Colon (tissue), 2 donors: ENCODE results near the gene GRIA3.
"Not testable (repeated sequence)": the region's sequence is repeated elsewhere in the genome, so short reads cannot be mapped to it uniquely, and the experiment has no call there.

Source experiments
- FAIRE-seq: peaks from 2 replicates; lab custom pipeline; 2012; peaks lifted over from hg19 to GRCh38; lab: Jason Lieb, UNC
- donor health status: control.
- donor health status: control.

The GRIA3 gene

GRCh38 chrX:123357941-123358340 is 173.9 kb downstream of the GRIA3 start:
- FAIRE-seq, result no peak

- no peak for FAIRE-seq
Observed at GRCh38 chrX:123358457-123358856, 174.4 kb downstream of the GRIA3 start.

- FAIRE-seq, result no peak
Observed at GRCh38 chrX:123361371-123361770, 177.3 kb downstream of the GRIA3 start.

GRCh38 chrX:123386196-123386595 is 202.1 kb downstream of the GRIA3 start:
- peak; percentile 72 for FAIRE-seq

DNA sequence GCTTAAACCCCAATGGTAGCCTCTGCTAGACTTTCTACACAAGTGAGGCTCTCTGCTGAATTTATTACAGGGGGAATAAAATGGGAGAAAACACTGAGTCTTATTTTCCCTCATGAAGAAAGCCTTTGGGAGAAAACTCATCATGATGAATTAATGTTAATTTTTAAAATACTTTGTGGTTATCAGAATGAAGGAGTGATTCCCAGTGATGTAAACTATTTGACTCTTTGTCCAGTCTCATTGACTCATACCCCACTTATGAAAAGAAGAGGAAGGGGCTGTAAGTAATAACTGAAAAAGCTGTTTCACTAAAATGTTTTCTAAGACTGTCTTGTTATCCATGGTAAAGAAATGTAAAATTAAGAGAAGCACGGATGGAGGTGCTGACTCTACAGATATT is 208.8 kb downstream of the GRIA3 start:
- no peak for FAIRE-seq

- peak; percentile 18 for FAIRE-seq
Observed at GRCh38 chrX:123399709-123400108, 215.6 kb downstream of the GRIA3 start.

DNA sequence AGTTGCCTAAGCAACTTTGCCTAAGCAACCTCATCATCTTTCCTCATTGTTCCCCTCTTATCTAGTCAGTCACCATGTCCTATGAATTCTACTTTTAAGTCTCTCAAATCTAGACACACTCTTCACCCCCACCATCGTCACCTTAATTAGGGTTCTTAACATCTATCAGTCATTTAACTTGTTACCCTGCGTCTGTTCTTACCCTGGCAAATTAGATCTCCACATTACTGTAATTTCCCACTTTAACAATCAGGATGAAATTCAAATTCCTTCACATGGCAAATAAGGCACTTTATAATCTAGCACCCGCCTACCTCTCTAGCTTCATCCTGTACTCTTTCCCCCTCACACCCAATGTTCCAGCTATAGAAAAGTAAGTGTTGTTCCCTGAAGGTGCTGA is 221.2 kb downstream of the GRIA3 start:
- FAIRE-seq, result no peak

DNA sequence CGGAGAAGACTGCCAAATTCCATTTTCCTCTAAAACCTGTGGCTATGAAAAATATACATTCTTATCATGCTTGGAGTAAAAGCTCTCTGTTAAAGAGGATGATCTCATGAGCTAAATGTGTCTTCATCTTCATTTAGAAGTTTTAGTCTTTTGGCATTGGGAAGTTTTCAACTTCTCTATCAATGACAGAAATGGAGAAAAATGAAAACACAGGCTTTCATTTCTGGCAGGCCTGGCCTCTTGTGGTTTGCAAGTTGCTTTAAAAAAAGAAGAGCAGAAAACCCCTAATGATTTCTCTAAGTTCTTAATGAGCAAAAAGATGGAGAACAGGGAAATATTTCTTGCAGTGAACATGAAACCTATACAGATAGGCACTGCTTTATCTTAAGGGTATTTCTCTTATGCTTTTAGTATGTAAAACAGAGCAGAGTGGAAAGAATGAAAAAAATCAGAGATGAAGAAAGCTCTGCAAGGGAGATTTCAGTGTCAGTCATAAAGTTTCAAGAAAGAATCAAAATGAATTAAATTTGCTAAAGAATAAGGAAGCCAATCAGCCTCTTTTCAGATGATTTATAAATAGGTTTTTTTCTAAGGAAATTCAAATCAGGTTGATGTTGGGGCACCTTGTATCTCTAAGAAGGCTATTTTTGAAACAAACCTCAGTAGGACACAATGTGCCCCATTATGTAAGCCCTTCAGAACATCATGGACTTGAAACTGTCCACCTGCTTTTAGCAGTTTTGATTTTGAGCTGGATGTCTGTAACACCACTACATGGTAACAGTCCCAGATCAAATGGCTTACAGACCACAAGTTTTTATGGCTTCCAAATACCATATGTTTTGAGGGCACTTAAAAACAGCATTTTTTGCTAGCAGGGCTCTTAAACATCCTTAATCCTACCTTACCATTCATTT is 225.0 kb downstream of the GRIA3 start:
- no peak for FAIRE-seq

- peak; percentile 91 for FAIRE-seq
Observed at GRCh38 chrX:123422875-123423274, 238.8 kb downstream of the GRIA3 start.

DNA sequence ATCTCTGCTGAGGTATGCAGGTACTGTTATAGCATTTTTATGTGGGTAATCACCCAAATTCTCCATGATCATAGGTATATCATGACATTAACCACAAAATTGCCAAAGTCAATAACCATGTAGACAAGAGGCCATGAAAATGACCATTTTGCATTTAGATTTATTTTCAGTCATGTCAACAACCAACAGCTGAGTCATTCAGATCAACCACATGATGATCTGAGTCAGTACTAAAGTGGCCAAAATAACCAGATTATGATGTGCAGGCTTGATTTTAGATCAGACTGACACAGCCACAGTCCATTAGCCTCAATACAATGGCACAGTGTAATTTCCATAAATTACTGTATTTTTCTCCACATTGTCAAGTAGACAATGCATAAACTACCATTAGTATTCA is 240.5 kb downstream of the GRIA3 start:
- no peak for FAIRE-seq

GRCh38 chrX:123425471-123425870 is 241.4 kb downstream of the GRIA3 start:
- FAIRE-seq, result peak; percentile 76

DNA sequence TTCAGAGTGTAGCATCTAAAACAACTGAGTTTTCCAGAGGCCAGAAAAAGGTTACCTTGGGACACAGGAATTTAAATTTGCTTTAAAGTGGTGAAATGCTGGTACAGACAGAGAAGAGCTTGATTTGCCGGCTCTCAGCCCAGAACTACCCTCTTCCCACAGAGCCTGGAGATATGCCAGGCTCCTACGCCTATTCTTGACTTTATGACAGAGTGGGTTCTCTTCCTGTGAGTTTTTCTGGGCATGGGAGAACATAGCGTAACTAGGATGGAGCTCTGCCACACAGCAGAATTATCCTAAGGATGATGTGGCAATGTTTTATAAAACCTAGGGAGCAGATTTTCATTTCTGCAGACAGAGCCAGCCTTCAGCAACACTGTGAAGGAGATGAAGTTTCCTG is 241.8 kb downstream of the GRIA3 start:
- no peak for FAIRE-seq

- FAIRE-seq, result no peak
Observed at GRCh38 chrX:123432361-123433150, 248.5 kb downstream of the GRIA3 start.

- no peak for FAIRE-seq
Observed at GRCh38 chrX:123436512-123437136, 252.5 kb downstream of the GRIA3 start.

GRCh38 chrX:123439926-123440325 is 255.8 kb downstream of the GRIA3 start:
- not testable (repeated sequence) for FAIRE-seq

DNA sequence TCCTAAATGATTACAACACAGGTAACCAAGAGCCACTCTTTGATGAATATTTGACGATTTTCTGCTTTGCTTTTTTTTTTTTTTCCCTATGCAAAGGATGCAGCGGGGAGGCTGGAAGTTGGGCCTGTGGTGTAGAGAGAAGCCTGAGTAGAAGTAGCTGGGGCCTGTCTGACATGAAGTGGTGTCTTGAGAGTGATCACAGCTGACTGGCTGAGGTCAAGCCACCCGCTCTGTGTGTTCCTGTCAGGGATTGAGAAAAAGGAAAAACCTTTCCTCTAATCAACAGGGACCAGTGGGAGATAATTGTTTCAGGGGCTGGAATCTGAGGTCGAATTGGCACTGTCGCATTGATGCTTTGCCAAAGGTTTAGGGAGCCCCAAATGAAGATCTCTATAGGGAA is 258.7 kb downstream of the GRIA3 start:
- no peak for FAIRE-seq

GRCh38 chrX:123447506-123447905 is 263.4 kb downstream of the GRIA3 start:
- FAIRE-seq, result no peak

DNA sequence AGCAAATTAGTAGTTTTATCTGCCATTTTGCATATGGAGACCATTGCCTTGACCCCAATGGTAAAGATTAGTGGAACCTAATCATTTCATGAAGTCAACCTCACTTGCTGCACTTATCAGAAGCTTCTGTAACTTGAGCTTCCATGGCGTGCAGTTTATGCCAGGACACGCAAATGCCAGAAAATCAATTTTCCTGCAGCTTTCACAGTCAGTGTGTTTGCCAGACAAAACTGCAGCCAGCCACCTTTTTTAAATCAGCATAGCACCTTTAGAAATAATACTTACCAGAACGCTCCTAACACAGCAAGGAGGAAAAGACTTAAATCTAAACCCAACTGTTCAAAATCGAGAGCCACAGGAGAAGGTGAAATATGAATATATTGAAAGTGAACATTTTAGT is 265.3 kb downstream of the GRIA3 start:
- no peak for FAIRE-seq

- FAIRE-seq, result no peak
Observed at GRCh38 chrX:123450222-123450621, 266.1 kb downstream of the GRIA3 start.

DNA sequence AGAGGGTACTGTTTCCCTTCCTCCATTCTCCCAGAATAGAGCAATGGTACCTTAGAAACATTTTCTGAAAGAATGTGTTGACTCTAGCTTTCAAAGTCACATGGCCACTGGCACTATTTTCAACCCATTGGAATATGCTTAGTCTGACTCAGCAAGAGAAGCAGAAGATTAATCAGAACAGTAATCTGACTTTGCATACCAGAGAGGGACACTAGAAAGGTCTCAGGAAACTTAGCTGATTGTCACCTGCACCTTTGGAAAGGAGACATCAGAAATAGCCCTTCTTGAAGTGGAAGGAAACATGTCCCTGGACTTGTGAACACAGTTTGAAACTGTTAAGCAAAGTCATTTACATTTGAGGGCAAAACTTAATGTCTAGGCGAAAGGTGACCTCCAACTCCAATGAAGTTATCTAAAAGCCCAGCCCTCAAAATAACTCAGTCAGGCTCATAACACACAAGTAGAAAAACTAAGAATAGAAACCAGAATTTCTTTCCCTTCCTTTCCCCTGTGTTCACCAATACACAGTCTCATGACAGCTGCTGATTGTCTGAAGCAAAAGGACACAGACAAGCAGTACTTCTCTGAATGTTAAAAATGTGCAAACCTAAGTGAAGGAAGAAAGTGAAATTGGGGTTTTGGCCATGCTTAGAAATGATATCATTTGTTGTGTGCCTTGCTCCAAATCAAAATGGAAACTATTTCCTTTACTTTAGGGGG is 270.8 kb downstream of the GRIA3 start:
- no peak for FAIRE-seq

DNA sequence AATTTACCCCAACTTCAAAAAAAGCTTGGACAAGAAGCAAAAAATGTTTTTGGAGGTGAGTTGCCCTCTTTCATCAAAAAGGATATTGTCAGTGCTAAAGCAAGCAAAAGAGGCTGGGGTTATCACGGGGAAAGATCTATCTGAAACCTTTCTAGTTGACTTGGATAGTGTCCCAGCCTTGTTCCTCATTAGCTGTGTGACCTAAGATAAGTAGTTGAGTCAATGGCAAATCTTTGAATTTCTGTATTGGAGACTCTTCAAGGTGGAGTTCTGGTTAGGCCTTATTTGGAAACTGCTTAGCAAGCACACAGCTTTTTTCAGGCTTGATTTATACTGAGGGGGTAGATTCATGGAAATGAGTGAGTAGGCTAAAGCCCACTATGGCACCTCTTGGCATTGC is 271.6 kb downstream of the GRIA3 start:
- no peak for FAIRE-seq

DNA sequence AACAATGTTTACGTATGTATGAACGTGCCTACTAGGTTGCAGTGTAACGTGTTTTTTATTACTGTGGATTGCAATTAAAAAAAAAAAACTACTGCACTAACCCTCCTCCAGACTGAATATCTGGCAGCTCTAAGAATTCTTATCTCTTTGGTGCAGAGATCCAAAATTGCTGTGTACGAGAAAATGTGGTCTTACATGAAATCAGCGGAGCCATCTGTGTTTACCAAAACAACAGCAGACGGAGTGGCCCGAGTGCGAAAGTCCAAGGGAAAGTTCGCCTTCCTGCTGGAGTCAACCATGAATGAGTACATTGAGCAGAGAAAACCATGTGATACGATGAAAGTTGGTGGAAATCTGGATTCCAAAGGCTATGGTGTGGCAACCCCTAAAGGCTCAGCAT is 280.6 kb downstream of the GRIA3 start:
- no peak for FAIRE-seq
